GM18868 (cell line): ENCODE measurements around the gene RADIL.
A peak's percentile ranks its signal among the peaks of the same experiment; 100 is the strongest.
"Not testable (repeated sequence)": the region's sequence is repeated elsewhere in the genome, so short reads cannot be mapped to it uniquely, and the experiment has no call there.

ENCODE experiments used
- ATAC-seq: cut with Tn5 transposase; IDR thresholded peaks from one replicate; pipeline ENCODE4 v1.9.1; 2021; ENCODE audit warnings: mild to moderate bottlenecking, moderate library complexity; ENCODE audit not compliant: unreplicated experiment

The RADIL gene

GRCh38 chr7:4809666-4810065, 73.8 kb downstream of the RADIL start:
- no peak for ATAC-seq

GRCh38 chr7:4809091-4809591, 74.4 kb downstream of the RADIL start:
- ATAC-seq, result no peak

GRCh38 chr7:4808565-4808964, 75.0 kb downstream of the RADIL start:
- ATAC-seq, result no peak

GRCh38 chr7:4808026-4808425, 75.5 kb downstream of the RADIL start:
- no peak for ATAC-seq

GRCh38 chr7:4807598-4808016, 75.9 kb downstream of the RADIL start:
- ATAC-seq, result no peak

GRCh38 chr7:4806983-4807597, 76.4 kb downstream of the RADIL start:
- ATAC-seq, result no peak

- no peak for ATAC-seq
These were observed 77.6 kb downstream of the RADIL start for GRCh38 chr7:4805984-4806300.

GRCh38 chr7:4805110-4805983, 78.2 kb downstream of the RADIL start:
- no peak for ATAC-seq

- ATAC-seq, result no peak
These were observed 79.9 kb downstream of the RADIL start for GRCh38 chr7:4803397-4804241.

- not testable (repeated sequence) for ATAC-seq
These were observed 80.9 kb downstream of the RADIL start for GRCh38 chr7:4802577-4802976.

- ATAC-seq, result no peak
These were observed 81.7 kb downstream of the RADIL start for GRCh38 chr7:4801839-4802231.

- ATAC-seq, result no peak
These were observed 82.3 kb downstream of the RADIL start for GRCh38 chr7:4800926-4801838.

GRCh38 chr7:4800487-4800886, 83.0 kb downstream of the RADIL start:
- ATAC-seq, result no peak

GRCh38 chr7:4799508-4800268, 83.8 kb downstream of the RADIL start:
- no peak for ATAC-seq

- ATAC-seq, result no peak
These were observed 84.7 kb downstream of the RADIL start for GRCh38 chr7:4798706-4799235.

- peak; percentile 83 for ATAC-seq
These were observed 85.4 kb downstream of the RADIL start for GRCh38 chr7:4797858-4798705.

- no peak for ATAC-seq
These were observed 87.1 kb downstream of the RADIL start for GRCh38 chr7:4796453-4796852.

GRCh38 chr7:4794591-4795350, 88.7 kb downstream of the RADIL start:
- no peak for ATAC-seq
